ENCODE results near the gene SIK3.

Gene SIK3

DNA sequence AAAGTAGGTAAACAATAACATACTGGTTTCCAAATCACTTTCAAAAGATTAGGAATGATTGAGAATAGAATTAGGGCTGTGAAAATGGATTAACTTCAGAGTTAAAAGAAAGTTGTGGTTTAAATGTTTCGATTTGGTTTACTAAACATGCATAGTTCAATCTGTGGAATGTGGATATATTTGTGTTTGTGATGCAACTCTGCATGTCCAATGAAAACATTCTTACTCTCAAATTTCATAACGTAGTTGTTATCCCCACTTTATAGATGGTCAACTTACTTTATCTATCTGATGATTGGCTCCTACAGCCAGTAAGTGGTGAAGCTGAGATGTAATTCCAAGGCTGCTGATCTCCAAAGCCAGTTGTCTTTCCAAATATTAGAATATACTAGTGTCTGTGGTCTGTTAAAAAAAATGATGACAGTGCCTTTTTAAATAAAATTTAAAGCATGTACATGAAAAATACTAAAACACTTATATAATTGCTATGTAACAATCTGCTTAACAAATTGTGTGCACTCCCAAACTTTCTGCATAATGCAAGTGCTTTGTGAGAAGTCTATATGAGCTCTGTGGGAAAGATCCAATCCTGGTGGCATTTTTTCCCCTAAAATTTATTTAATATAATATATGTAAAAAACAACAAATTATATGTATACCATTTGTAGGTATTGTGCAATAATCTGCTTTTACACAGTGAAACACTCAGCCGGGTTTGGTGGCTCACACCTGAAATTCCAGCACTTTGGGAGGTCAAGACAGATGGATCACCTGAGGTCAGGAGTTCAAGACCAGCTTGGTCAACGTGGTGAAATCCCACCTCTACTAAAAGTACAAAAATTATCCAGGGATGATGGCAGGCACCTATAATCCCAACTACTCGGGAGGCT is 9.7 kb upstream of the SIK3 start:
- no peak for DNase-seq

GRCh38 chr11:117100556-117100955 is 2.3 kb upstream of the SIK3 start:
- no peak for DNase-seq

GRCh38 chr11:117099696-117100095 is 1.5 kb upstream of the SIK3 start:
- DNase-seq = no peak

DNA sequence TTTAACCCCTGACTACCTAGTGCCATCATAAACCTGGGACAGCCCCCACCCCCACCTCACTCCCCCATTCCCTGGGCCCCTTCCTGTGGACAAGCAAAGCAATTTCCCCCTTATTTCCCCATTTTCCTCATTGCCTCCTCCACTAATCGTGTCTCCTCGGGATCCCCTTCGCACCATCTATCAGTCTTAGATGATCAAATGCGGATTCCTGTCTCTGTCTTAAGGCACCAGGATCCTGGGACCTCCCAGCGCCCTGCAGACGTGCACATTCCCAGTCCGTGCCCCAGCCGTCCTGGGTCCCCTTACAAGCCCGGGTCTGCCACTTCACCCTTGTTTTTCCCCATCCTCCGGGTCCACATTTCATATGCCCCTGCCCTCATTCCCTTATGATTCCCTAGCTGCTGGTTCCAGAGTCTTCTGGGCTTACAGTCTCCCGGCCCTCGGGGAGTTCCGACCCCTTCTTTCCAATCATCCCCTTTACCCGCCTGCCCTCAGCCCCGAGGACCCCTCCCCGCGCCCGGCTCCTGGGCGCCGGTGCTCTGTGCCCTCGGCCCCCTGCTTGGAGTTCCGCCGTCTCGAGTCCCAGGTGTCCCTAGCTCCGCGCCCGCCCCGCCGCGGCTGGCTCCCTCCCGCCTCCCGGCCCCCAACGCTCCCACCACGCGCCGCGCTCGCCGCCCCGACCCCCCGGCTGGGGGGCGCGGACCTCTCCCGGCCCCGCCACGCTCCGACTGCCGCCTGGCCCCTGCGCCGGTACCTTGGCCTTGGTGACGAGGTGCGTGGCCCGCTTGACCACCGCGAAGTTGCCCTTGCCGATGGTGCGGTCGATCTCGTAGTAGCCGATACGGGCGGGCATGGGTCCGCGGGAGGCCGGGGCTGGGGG is 599 bp downstream of the SIK3 start:
- peak; percentile 39 for DNase-seq

- DNase-seq = no peak
Measured at GRCh38 chr11:117097014-117097388, 1.2 kb downstream of the SIK3 start.

DNA sequence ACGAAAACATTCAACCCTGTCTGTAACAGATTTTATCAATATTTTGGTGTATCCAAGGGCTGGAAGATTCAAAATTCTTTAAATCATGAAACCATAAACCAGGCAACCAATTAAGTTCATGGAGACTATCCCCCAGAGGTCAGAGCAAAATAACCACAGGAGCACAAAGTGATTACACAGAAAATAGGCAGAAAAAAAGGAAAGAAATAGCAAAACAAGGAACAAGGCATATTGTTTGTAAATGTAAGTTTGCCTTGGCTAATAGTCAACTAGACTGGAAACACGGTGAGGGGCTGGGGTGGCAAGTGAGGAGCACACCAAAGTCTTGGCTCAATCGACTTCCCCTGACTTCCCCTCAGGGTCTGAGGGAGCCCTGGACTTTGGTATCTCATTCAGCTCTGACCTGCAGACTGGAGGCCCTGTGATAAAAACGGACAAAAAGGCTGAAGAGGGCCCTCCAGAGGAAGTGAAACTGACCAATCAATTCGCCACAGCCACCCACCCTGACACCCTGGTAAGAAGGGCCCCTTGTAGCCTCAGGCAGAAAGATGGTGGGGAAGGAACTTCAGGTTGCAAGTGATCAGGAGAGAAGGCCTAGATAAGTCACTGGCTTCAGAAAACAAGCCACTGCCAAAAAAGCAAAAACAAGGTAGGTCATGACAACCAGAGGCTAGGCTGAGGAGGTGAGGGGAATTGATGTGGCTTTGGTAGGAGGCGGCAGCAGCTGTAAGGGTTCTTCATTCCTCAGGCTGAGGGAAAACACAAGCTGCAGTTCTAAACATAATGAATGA is 1.8 kb downstream of the SIK3 start:
- DNase-seq = no peak

DNA sequence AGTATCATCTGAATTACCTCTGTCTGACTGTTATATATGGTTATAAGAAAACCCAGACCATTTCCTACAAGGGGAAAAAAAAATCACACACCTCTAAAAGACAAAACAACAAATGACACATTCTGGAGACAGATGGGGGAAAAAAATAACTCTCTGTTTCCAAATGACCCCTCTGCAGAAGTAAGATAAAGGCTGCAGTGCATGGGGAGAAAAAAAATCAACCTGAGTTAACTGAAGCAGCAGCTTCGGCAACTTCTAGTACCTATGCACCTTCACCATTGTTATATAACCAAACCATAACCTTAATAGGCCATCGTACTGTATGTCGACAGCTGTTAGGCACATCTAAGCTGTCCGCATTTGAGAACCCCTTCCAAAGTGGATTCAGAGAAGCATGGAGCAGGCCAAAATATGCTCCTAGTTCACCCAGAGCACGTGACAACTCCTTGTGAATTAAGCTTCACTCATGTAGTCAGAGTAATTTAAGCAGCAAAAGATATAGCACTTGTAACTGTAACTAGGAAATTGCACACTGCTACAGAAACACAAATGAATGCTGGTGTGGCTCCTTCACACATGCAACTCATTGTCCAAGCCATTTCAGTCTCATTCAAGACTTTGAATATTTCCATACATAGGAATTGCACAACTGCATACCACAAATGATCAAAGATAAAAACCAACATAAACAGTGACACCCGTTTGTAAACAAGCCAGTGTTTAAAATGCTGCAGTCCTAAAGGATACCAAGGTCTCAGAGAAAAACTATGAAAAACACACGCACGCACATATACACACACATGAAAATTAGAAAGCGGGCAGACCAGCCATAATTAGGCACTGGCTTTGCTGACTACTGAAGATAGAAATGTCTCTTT is 2.7 kb downstream of the SIK3 start:
- DNase-seq = peak; percentile 51

DNA sequence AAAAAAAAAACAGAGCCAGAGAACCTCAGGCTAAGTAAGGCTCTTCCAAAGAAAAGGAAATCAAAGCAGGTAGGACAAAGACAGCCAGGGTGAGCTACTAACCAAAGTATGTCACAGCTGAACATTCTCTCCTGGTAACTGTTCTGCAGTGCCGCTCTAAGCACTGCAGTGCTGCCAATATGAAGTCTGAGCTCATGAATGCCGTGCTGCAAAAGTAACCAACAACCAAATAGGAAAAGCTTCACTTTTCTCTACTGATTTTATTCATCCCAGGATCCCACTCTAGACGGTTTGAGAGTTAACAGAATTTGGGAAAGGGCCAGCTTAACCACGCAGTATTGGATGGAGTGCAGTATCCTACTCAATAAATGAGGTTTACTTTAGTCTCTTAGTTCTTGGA is 3.5 kb downstream of the SIK3 start:
- no peak for DNase-seq

DNA sequence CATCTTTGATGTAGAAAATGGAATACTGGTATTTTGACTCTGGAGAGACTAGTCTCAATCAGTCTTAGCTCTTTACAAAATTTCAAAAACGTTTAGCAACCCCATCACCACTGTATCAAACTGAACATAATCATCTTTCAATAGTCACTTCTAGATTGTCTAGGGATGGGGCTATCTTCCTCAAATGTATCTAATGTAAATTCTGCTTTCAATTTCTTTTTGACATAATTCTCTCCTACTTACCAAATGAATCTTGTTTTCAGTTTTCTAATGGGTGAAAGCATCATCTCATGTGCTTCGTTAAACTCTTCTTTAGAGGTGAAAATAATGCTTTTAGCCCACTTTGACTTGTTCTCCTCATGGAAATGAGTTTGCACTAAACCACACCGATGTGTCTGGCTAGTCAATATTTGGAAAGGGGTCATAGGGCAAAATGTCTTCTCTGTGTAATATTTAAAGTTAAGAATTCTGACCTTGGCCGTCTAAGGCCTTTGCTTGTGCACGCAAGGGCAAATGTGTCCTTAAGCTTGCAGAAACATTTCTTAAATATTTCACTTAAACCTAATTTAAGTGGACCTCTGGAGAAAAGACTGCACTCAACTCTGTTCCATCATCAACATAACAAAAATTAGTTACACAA is 5.2 kb downstream of the SIK3 start:
- no peak for DNase-seq

DNA sequence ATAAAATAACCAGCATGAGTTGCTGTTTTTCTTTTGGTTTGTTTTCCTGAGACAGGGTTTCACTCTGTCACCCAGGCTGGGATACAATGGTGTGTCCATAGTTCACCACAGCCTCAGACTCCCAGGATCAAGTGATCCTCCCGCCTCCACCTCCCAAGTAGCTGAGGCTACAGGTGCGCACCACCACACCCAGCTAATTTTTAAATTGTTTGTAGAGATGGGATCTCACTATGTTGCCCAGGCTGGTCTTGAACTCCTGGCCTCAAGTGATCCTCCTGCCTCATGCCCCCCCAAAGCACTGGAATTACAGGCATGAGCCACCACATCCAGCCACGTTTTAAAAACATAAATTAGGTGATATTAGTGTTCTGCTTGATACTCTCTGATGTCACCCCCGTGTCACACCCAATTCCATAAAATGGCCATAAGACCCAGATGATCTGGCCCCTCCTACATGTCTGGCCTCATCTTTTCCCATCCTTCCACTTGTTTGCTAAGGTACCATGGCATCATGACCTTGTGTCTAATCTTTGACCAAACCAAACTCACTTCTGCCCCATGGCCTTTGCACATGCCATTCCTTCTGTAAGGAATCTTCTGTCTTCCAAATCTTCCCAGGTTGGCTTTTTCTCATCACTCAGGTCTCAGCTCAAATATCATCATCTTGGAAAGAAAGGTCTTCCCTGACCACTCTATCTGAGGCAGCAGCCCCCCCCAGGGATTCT is 6.3 kb downstream of the SIK3 start:
- no peak for DNase-seq

DNA sequence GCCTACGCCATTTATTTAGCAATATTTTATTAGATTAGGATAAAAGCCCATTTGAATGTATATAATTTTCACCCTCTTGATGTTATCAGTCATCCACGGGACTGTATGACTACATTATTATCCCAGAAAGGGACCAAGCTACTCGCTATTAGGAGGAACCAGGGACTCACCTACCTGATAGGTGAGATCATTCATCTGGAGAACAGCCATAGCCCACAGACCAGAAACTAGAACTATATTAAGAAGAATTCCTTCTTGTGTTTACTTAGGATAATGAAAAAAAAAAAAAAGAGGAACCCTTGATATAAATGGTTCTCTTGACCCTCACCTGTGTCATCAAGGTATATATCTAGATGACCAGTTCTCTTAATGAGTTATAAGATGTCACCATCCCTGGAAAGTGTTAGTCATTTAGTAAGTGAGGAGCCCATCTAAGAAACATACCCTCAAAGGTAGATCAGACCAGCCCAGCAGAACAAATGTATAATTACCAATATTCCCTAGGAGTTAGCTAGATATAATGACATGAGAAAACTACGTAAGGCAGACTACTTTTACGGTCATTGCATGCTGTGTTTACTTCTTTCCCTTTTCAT is 8.0 kb downstream of the SIK3 start:
- no peak for DNase-seq

GRCh38 chr11:117089685-117090084 is 8.5 kb downstream of the SIK3 start:
- no peak for DNase-seq

- DNase-seq = no peak
Measured at GRCh38 chr11:117087446-117087845, 10.8 kb downstream of the SIK3 start.

DNA sequence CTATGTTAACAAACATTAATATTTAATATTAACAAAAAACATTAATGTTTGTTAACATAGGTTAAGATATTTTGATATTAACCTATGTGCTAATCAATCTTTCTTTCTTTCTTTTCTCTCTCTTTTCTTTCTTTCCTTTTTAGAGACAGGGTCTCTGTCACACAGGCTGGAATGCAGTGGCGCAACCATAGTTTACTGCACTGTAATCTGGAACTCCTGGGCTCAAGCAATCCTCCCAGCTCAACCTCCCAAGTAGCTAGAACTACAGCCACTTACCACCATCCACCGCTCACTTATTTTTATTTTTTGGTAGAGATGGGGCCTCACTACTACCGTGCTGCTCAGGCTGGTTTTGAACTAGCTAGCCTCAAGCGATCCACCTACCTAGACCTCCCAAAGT is 13.2 kb downstream of the SIK3 start:
- no peak for DNase-seq

DNA sequence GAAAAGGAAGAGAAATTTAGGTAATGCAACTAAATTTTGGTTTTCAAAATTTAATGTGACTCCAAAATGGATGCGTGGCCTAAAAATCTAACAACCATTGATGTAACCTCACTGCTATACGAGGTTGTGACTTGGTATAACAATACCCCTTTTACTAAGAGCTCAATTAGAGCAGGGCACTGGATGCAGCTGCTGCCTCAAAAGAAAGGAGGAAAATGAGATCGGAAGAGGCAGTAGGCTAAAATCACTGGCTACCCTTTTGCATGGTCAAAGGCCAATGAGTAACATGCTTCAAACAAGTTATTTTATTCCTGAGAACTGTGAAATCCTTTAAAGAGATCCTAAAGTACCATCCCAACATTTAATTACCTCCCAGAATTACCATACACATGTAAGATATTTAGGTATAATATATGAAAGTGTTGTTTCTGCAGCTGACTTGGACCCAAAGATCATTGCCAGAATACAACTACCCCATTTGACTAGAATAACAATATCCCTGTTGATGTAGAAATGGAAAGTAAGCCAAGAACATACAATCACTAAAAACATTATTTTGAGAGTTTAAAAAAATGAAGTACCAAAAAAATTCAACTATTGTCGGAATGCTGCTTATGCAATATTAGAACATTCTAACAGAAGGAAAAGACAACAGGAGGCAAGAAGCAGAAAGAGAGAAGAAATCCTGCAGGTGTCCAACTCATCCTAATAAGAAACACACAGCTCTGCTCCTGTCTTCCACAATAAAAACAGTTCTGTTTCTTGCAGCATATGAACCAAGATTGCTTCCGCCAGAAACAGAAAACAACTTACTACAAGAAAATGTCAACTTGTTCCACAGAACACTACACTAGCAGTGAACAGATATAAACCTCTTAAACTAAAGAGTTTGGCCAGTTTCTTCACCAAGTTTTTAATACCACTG is 15.0 kb downstream of the SIK3 start:
- DNase-seq = no peak

GRCh38 chr11:117081908-117082307 is 16.3 kb downstream of the SIK3 start:
- no peak for DNase-seq

DNA sequence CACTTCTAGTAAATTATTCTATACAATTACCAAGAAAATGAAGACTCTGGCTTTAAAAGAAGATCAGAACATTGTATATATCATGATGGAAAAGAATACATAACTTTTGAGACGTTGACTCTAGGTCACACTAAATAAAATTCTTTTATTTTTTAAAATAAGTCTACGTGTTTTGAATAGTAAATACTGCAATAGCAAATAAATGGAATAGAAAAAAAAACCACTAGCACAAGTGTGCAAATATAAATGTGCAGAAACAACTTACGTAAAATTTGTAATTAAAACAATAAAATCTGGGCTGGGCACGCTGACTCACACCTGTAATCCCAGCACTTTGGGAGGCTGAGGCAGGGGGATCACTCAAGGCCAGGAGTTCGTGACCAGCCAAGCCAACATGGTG is 17.9 kb downstream of the SIK3 start:
- no peak for DNase-seq

DNA sequence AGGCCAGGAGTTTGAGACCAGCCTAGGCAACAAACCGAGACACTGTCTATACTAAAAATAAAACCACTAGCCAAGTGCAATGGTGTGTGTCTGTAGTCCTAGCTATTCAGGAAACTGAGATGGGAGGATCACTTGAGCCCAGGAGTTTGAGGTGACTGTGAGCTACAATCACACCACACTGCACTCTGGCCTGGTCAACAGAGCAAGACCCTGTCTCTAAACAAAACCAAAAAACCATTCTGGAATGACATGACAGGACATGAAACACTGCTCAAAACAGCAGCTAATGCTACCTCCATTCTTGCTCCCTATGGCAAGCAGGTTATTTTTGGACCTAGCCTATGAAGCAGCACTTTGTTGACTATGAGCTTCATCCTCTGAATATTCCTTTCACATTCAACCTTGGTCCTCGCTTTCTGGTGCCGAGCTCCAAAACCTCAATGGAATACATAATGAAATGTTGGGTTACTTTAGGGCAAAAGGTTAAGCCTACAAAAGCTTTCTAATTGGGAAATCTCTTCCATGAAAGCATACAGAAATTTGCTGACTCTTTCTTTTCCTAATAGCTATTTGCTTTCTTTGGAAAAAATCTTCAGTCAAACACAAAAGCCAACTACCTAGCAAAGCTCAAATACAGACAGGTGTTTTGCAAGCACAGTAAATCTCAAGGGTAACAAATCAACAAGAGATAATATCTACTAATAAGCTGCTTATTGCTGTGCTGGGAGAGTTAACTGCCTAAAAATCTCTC is 21.1 kb downstream of the SIK3 start:
- DNase-seq = no peak

DNA sequence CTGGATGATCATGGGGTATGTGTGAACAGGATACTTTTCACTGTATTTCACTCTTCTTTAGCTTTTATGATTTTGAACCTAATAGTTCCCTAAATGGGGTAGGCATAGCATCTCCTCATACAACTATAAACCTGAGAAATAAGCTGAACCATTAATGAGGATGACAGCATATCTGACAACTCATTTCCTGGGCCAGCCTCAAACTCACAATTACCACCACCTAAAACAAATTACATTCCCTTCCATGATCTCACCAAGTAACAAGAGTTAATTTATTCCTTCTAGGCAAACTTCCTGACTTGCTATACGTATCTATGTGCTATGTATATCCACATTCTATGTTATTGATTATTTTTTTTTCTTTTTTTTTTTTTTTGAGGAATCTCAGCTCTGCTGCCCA is 23.0 kb downstream of the SIK3 start:
- no peak for DNase-seq
